ENCODE results near the gene URB1. TPM values are rescaled to one million over a fixed set of nuclear protein-coding genes. Genes with fewer than 3 reads are reported as not detected.

The URB1 gene
- total and polyA plus RNA-seq, 2 of the 8 experiments (the other 6 are each of a cell fraction or from before 2014, with no cell fraction given) = 8.1 to 28.9 TPM

DNA sequence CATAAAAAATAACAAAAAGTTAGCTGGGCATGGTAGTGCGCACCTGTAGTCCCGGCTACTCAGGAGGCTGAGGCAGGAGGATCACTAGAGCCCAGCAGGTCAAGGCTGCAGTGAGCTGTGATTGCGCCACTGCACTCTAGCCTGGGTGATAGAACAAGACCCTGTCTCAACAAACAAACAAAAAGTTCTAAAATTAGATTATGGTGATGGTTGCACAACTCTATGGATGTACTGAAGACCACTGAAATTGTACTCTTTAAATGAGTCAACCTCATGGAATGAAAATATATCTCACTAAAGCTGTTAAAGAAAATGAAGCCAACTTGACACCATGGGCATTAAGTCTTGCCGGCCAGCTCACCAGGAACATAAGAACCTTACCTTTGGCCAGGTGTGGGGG lies 85.1 kb downstream of the URB1 start (continued):
- TF ChIP-seq HDAC6 (IDR thresholded peaks at IDR 0.05; ENCODE audit: low read depth, low read length) (no peak), SP2 (IDR thresholded peaks at IDR 0.05; ENCODE audit: low read length) (no peak), SAP30 (IDR thresholded peaks at IDR 0.05; ENCODE audit: insufficient read depth, insufficient replicate concordance, low read length) (no peak), YY1 (IDR thresholded peaks at IDR 0.05; ENCODE audit: low read depth, low read length) (no peak)
